Renal cortical epithelial cell (primary cell): ENCODE data around the gene PARD3. TPM values are rescaled to one million over a fixed set of nuclear protein-coding genes. Genes with fewer than 3 reads are reported as not detected.
"Not testable (repeated sequence)": the region's sequence is repeated elsewhere in the genome, so short reads cannot be mapped to it uniquely, and the experiment has no call there.

ENCODE experiments used
- DNase-seq: peaks from one replicate; pipeline ENCODE4 v3.0.0-alpha.2; 2011; ENCODE audit warnings: low read depth
- total RNA-seq: library from RNA; depleted of rRNA; stranded (reverse); fragments of >200 nt; gene quantifications from 2 replicates; pipeline ENCODE4 v1.2.3, GENCODE V29; 2014

The PARD3 gene
- total RNA-seq, 1 donor from 2014 or later: 154 TPM

GRCh38 chr10:34078017-34078744 lies 736.9 kb downstream of the PARD3 start:
- DNase-seq: no peak

DNA sequence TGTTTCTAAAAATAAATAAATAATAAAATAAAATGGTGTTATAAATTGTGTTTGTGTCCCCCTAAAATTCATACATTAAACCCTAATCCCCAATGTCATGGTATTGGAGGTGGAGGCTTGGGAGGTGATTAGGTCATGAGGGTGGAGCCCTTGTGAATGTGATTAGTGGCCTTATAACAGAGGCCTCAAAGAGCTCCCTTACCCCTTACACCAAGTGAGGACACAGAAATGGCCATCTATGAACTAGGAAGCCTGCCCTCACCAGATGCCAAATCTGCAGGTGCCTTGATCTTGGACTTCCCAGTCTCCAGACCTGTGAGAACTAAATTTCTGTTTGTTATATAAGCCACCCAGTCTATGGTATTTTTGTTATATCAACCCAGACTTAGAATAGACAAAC lies 738.7 kb downstream of the PARD3 start:
- no peak for DNase-seq

DNA sequence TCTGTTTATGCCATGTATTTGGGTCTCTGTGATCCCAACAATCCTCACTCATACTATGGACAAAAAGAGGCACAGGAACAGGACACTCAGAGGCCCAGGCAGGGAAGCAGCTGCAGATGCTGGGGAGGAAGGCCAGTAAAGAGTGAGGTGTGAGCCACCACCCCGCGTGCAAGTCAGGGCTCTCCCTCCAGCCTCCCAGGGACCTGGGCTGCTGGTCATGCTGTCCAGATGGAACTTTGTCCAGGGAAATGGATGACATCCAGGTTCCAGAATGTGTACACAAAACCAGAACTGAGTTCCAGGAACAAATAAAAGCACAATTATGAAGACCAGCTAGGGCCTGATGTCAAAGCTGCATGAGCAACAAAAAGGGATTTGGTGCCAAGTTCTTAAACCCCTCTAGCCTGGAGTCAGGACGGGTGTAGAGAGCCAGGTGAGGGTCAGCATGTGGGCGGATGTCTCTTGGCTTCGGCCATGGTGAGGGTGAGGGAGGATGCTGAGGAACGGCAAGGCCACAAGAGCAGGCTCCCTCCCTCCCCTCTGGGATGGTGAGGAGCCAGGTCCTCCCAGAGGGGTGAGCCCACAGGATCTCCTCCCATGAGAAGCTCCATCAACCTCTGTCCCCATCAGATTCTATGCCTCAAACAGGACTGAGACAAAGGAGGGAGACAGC lies 739.7 kb downstream of the PARD3 start:
- DNase-seq: no peak

- no peak for DNase-seq
Observed at GRCh38 chr10:34074051-34074450, 741.0 kb downstream of the PARD3 start.

GRCh38 chr10:34067741-34068140 lies 747.4 kb downstream of the PARD3 start:
- not testable (repeated sequence) for DNase-seq

DNA sequence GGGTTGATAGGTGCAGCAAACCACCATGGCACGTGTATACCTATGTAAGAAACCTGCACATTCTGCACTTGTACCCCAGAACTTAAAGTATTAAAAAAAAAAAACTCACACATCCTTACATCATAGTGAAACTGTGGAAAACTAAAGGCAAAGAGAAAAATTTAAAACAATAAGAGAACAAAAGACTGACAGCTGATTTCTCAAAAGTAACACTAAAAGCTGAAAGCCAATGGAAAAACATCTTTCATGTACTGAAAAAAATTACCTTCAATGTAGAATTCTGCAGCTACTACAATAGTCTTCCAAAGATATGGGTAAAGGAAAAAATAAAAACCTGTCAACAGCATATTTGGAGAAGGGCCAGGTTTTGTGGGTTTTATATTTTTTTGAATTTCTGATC lies 751.5 kb downstream of the PARD3 start:
- no peak for DNase-seq

- DNase-seq: peak; percentile 63
Observed at GRCh38 chr10:34061841-34062240, 753.3 kb downstream of the PARD3 start.
